ENCODE measurements around the gene NRIP3.
"Not testable (repeated sequence)": the region's sequence is repeated elsewhere in the genome, so short reads cannot be mapped to it uniquely, and the experiment has no call there.

The NRIP3 gene

GRCh38 chr11:8971924-8972316 lies 31.9 kb downstream of the NRIP3 start:
- no peak for DNase-seq (ENCODE audit: low read depth)

- no peak for DNase-seq (ENCODE audit: low read depth)
These were observed 32.4 kb downstream of the NRIP3 start for GRCh38 chr11:8971196-8971923.

- no peak for DNase-seq (ENCODE audit: low read depth)
These were observed 36.6 kb downstream of the NRIP3 start for GRCh38 chr11:8967184-8967583.

GRCh38 chr11:8964324-8965320 lies 39.2 kb downstream of the NRIP3 start, which contains the start of gene TMEM9B:
Gene TMEM9B (minus strand): TSS chr11:8964442. CDS start chr11:8964313, 129 bp downstream.
- peak; percentile 55 for DNase-seq (ENCODE audit: low read depth)

- DNase-seq (ENCODE audit: low read depth), result peak; percentile 55
These were observed 40.1 kb downstream of the NRIP3 start for GRCh38 chr11:8963569-8964323.

DNA sequence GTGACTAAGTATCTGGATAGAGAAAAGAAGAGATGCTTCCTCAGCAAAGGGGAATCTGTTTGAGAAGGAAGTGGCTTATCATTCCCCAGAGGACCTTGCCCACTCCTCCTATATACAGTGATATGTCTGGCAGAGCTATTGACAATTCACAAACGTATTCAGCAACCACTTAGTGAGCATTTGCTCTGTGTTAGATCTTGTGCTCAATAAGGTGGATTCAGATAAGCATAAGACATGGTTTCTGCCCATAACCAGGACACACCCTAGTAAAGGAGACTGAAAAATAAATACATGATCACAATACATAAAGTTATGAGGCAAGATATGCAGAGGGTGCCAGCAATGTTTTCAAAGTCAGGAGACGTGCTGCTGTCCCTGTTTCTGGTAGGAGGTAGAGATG lies 41.0 kb downstream of the NRIP3 start:
- DNase-seq (ENCODE audit: low read depth), result no peak

DNA sequence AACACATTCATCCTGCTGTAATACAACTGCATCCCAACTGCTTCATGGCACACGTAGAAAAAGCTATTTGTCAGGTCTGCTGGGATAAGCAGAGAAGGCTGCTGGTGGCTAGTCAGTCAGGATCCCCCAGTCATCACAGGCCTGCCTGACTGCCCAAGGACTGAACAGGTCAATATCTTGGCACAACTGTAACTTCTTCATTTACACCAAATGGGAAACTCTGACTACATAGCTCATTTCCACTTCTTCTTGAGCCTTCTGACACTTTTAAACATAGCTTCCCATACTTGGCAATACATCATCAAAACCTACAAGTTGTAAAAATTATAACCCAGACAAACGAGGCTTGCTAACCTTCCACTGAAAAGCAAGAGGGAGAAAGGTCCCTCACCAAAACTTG lies 42.4 kb downstream of the NRIP3 start:
- no peak for DNase-seq (ENCODE audit: low read depth)

DNA sequence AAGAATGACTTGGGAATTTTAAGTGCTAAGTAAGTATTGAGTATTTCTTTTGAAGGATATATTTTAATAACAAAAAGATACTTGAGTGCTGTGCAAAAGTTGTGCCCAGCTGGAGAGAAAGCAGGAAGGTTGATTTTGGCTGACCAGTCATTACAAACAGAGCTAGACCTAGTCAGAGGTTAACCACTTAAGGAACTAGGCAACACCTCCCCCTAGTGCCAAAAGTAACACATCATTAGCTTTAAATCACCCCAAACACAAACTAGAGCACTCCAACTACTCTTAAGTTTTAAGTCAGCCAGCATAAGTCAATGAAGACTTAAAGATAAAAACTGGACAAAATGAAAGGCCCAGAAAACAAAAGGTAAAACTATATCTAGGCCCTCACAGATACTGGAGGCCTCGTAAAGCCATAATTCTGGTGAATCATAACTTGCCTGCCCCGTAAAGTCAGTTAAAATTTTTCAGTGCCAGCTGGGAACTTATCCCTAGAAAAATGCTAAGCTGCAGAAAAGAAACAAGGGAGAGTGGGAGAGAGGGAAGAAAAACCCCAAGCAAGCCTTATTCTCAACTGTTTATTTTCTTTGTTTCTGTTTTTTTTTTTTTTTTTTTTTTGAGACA lies 44.1 kb downstream of the NRIP3 start:
- no peak for DNase-seq (ENCODE audit: low read depth)

- DNase-seq (ENCODE audit: low read depth), result no peak
These were observed 46.9 kb downstream of the NRIP3 start for GRCh38 chr11:8956860-8957259.

DNA sequence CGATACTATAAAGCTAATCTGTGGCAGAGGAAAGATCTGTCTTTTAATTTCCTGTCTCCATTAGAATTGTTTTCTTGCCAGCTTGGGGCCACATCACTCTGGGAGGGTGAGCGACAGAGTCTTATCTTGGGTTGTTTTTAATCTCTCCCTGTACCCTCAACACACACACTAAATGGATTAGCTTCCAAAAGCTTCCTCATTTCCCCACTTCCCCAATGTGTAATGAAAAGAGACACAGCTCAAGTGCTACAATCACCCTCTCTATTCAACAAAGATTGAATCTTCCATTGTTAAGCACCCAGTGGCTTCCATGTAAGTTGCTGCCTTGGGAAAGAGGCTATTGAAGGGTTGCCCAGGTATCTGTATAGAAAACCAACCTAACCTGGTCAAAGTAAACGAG lies 54.9 kb downstream of the NRIP3 start:
- DNase-seq (ENCODE audit: low read depth), result no peak

DNA sequence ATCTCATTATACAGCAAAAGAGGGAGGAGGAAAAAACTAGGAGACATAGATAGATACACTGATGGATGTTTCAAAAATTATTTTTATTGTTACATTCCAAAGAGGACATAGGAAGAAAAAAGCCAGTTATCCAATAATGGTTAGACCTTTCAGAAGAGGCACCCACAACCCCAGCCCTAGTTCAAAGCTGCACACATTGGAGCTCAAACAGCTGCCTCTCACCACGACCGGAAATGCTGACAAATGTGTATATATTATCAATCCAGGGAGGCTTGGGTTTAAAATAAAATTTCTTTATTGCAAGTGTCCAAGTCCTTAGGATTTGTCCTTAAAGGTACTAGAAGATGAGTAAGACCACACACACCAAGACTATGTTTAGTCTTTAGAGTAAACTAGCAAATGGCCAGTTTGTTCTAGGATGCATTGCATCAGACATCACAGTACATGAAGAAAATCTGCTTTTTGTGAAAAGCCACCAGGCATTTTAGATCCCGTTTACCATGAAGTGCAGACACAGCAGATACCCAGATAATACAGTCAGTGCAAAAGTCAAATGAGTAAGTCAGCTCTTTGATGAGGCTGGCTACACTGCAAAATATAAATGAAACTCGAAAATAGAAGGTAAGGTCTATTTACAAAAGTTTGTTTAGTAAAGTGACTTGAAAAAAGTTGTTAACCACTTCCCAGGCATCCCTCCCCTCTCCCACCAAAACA lies 56.4 kb downstream of the NRIP3 start:
- no peak for DNase-seq (ENCODE audit: low read depth)

DNA sequence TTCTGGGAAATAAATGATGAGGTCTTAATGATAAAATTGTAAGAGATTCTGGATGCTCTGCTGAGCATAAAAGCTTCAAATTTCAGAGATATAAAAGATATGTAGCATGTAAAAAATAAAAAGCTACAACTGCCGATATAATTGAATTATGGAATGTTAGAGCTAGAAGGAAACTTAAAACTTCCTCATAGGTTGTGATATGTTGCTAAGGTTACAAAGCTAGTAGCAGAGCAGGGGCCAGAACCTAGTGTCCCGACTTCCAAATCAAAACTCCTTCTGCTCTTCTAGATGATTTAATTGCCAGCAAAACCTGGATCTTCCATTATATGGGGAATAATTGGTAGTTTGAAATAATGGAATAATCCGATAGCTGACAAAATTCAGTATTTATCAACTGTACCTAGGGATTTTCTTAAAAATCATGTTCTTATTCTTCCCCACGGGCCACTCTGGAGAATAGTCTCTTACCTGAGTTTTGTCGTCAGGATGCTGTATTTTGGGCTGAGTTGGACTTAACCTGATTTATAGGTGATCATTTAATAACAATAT lies 61.2 kb downstream of the NRIP3 start, which contains the start of gene ASCL3:
ASCL3 (minus strand) TSS at position 499 of the 549 bp plus-strand sequence. CDS start 4,855 bp downstream, outside the sequence.
- no peak for DNase-seq (ENCODE audit: low read depth)

DNA sequence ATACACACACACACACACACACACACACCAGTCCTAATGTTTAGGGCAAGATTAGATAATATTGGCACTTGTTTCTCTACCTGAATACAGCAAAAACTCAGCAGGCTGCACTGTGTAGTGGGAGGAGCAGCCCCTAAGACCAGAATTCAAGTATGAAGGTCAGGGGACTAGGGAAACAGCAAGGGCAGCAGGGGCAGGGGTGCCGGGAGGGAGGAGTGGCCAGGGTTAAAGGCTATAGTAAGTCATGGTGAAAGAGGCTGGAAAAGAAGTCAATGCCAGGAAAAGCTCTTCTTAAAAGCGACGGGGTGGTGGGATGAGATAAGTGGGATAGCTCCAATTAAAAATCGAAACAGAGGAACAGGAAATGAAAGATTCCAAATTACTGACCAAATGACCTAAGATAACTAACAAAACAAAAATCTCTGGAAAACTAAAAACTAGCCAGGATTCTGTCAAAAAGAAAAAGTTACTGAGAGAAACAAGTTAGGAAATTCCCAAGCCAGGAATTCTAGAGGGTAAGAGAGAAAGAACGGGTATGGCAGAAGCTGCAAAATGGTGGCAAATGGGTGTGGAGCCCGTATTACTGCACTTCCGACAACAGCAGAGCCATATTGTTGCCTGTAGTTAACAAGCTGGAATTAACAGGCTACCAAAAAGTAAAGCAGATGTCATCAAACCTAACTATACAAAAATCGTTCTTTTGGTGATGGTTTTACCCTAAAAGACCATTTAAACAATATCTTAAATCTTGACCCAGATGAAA lies 62.3 kb downstream of the NRIP3 start:
- DNase-seq (ENCODE audit: low read depth), result no peak

DNA sequence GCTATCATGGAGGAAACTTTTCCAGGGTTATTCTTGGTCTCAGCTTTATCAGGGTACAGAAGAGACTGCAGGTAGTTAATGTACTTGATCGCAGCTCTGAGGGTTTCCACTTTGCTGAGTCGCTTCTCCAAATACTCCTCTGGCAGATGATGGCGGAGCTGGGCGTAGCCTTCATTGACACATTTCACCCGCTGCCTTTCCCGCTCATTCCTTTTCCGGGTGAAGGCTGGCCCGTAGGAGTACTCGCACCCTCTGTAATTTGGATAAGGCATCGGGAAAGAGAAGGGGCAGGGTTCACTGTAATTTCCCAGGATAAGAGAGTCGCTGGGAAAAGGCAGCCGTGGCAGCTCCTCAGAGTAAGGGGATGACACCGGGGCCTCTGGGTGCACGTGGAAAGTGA lies 66.1 kb downstream of the NRIP3 start:
- DNase-seq (ENCODE audit: low read depth), result no peak

GRCh38 chr11:8937159-8937558 lies 66.6 kb downstream of the NRIP3 start:
- no peak for DNase-seq (ENCODE audit: low read depth)

GRCh38 chr11:8935789-8936188 lies 68.0 kb downstream of the NRIP3 start:
- not testable (repeated sequence) for DNase-seq (ENCODE audit: low read depth)

DNA sequence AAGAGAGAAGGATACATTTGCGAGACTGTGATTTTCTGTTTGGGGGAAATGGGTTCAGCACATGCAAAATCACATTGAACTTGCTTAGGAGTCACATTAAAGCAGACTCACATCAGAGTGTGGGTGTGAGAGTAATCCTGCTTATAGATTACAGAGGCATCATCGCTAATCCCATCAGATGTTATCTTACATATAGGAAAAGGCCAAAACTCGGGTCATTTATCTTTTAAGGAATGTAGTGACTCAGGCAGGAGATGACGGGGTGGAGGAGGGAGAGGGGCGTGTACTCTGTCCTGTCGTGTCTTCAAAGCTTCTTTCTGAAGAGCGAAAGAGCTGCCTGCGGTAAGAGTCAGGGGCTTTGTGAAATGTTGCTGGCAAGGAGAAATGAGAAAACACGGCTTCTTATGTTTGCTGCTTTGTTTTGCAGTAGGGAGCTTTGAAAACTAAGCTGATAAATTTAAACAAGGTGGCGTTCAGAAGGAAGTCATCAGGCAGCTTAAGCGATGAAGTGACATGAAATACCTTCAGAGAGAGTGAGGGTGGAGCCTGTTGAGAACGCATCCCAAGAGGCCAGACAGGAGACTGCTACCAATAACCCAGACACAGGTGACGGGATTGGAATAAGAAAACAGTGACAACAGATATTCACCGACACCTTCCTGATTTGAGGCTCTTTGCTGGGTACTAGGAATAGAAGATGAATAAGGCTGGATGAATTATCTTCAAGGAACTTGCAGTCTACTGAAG lies 68.9 kb downstream of the NRIP3 start:
- no peak for DNase-seq (ENCODE audit: low read depth)

DNA sequence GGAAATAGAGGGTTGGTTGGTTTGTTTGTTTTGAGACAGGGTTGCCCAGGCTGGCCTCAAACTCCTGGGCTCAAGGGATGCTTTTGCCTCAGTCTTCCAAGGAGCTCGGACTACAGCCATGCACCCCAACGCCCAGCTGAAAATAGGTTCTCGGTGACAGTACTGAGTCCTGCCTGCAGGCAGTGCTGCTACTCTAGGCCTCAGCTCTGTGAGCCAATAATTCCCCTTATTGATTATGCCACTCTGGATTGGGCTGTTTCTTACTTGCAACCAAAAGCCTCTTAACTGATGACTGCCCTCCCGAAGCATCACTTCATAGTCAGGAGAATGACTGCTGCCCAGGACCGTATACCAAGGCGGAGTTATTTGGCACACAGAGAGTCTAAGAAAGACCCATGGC lies 69.9 kb downstream of the NRIP3 start:
- no peak for DNase-seq (ENCODE audit: low read depth)

- DNase-seq (ENCODE audit: low read depth), result no peak
These were observed 71.1 kb downstream of the NRIP3 start, which contains the start of gene C11orf16 for GRCh38 chr11:8932564-8933180. Gene C11orf16 (minus strand): TSS chr11:8932947. CDS start chr11:8932308, 639 bp downstream.
